ENCODE data around the gene HOMER2. TPM values are rescaled to one million over a fixed set of nuclear protein-coding genes. Genes with fewer than 3 reads are reported as not detected.

HOMER2 gene
- total RNA-seq, 1 experiment from 2014 or later: 14.2 TPM

DNA sequence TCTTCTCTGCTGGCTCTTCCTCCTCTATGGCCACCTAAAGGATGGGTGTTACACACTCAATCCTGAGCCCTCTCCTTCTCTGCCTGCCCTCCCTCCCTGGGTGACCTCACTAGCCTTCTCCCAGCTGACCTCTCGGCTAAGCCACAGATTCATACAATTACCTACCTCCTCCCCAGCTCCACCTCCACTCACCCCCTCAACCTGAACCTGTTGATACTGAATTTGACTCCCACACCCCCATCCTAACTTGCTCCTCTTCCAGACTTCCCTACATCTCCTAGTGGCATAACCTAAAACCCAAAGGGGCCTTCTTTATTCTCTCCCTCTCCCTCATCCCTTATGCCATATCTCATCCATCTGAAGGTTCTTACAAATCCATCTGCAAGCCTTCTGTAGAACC lies 17.1 kb downstream of the HOMER2 start:
- Histone ChIP-seq H3K56ac (ENCODE audit: insufficient read length, low read depth, low read length) (no peak overlapping the region), H3K79me1 (ENCODE audit: insufficient read depth, low read depth, low read length, poor library complexity, severe bottlenecking) (no peaks in the 10 kb centered on the region), H2BK120ac (ENCODE audit: low read depth, low read length, poor library complexity, severe bottlenecking) (no peak overlapping the region), H3K4me1 (ENCODE audit: insufficient read depth, low read length) (no peaks in the 10 kb centered on the region), H3K23ac (ENCODE audit: insufficient read length, low read depth, low read length) (no peak overlapping the region), H3K14ac (ENCODE audit: insufficient read depth, low read length) (no peak overlapping the region), H3K9ac (ENCODE audit: extremely low read depth, insufficient read length, low read length) (no peak overlapping the region), H2BK12ac (ENCODE audit: insufficient read length, low read depth, low read length) (no peak overlapping the region), H2AFZ (ENCODE audit: low read length) (no peak overlapping the region), H2AK5ac (ENCODE audit: insufficient read length, low read length) (no peak overlapping the region), H3K4ac (ENCODE audit: low read depth, low read length) (no peak overlapping the region), H2BK20ac (ENCODE audit: low read depth, low read length, poor library complexity, severe bottlenecking) (no peak overlapping the region), H3K27ac (ENCODE audit: insufficient read length, low read depth, low read length) (no peak overlapping the region), H3K27me3 (ENCODE audit: insufficient read depth, low read length) (no peaks in the 10 kb centered on the region), H3K79me2 (ENCODE audit: insufficient read depth, low read length) (no peaks in the 10 kb centered on the region), H3K18ac (ENCODE audit: insufficient read length, low read depth, low read length) (no peak overlapping the region), H2BK15ac (ENCODE audit: low read depth, low read length) (no peak overlapping the region), H4K91ac (ENCODE audit: insufficient read length, low read depth, low read length) (no peak overlapping the region), H4K5ac (ENCODE audit: insufficient read length, low read depth, low read length) (no peak overlapping the region), H3K4me2 (ENCODE audit: insufficient read depth, insufficient read length, low read length) (no peak overlapping the region), H4K20me1 (ENCODE audit: control insufficient read depth, insufficient read depth, insufficient read length) (no peaks in the 10 kb centered on the region), H3K23me2 (ENCODE audit: insufficient read length, low read depth, low read length, poor library complexity, severe bottlenecking) (no peaks in the 10 kb centered on the region), H3K9me3 (ENCODE audit: control insufficient read depth, low read depth, low read length) (no peaks in the 10 kb centered on the region), H4K8ac (replicated peaks; ENCODE audit: insufficient read length, low read depth, low read length) (no peak overlapping the region), H3T11ph (ENCODE audit: low read length) (no peak overlapping the region), H2BK5ac (ENCODE audit: insufficient read length, low read length) (no peak overlapping the region)
- Mint-ChIP-seq H3K4me3 (no peak overlapping the region), H3K27me3 (ENCODE audit: low read depth) (peaks cover 9% of the 10 kb centered on the region), H3K9me3 (no peaks in the 10 kb centered on the region; a peak in 1 of 5 replicates), H3K36me3 (ENCODE audit: insufficient read depth in 1 of 3, low read depth in 3 of 3) (no peaks in the 10 kb centered on the region), H3K4me1 (peaks cover 8 to 11% of the 10 kb centered on the region in 2 experiments), H3K27ac (peak overlapping the region in 1 of 3 experiments; percentile 7; a peak in 1 of 7 replicates)
- no CpG with 5 or more reads among the region's 1 CpG for WGBS (ENCODE audit: extremely low coverage, insufficient read length, low lambda C conversion rate)
- TF ChIP-seq, protein P1, sequence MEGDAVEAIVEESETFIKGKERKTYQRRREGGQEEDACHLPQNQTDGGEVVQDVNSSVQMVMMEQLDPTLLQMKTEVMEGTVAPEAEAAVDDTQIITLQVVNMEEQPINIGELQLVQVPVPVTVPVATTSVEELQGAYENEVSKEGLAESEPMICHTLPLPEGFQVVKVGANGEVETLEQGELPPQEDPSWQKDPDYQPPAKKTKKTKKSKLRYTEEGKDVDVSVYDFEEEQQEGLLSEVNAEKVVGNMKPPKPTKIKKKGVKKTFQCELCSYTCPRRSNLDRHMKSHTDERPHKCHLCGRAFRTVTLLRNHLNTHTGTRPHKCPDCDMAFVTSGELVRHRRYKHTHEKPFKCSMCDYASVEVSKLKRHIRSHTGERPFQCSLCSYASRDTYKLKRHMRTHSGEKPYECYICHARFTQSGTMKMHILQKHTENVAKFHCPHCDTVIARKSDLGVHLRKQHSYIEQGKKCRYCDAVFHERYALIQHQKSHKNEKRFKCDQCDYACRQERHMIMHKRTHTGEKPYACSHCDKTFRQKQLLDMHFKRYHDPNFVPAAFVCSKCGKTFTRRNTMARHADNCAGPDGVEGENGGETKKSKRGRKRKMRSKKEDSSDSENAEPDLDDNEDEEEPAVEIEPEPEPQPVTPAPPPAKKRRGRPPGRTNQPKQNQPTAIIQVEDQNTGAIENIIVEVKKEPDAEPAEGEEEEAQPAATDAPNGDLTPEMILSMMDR (conservative IDR thresholded peaks at IDR 0.05): no peak
- no peak for DNase-seq

All from H9 (cell line).